ENCODE data around the gene TRIM7. TPM values are rescaled to one million over a fixed set of nuclear protein-coding genes. Genes with fewer than 3 reads are reported as not detected.

The TRIM7 gene
- total and polyA plus RNA-seq, 9 of the 15 experiments (the other 6 are each of a cell fraction or from before 2014, with no cell fraction given): 2.6 to 14.9 (median 8.9) TPM

DNA sequence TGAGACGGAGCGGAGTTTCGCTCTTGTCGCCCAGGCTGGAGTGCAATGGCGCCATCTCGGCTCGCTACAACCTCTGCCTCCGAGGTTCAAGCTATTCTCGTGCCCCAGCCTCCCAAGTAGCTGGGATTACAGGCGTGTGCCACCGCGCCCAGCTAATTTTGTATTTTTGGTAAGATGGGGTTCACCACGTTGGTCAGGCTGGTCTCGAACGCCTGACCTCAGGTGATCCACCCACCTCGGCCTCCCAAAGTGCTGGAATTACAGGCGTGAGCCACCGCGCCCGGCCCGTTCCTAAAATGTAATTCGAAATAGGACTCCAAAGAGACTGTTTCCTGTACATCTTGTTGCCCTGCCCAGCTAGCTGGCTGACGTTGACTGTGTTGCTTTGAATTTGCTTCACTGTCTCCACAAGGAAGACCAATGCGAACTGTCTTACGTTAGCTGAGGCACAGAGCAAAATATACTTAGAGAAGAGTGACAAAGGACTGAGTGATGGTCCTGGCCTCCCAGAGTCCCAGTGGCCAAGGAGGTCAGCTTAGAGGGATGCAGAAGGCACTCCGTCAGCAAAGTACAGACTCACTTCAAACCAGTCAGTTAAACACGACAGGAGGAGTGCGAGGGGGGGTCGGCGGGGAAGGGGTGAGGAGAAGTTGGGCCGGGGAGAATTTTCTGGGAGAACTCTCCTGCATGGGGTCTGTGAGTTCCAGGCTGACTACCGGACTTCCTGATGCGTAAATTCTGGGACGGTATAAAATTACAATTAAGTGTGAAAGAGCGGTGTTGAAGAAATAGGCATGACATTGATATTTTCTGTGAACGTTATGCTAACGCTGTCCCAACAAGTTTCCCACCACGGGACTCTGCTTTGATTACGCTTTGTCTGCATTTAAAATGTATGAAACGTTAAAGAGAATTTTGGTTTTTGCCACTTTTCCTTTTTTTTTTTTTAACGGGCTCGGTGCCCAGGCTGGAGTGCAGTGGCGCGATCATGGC is 11.3 kb upstream of the TRIM7 start (continued):
- TF ChIP-seq ZMIZ1 (IDR thresholded peaks at IDR 0.05; ENCODE audit: low read depth in 2 of 2, low read length in 2 of 2) (no peak), MCM2 (IDR thresholded peaks at IDR 0.05; ENCODE audit: low read depth) (no peak), CHD1 (IDR thresholded peaks at IDR 0.05; ENCODE audit: low read length) (peak; percentile 44), MBD2 (IDR thresholded peaks at IDR 0.05; ENCODE audit: borderline replicate concordance, low read depth) (no peak; the same call in 1 of the 2 replicates), SMARCA4 (IDR thresholded peaks at IDR 0.05) (0 out of 2 replicates have a peak, but pooled peaks have one; percentile 33), BCOR (IDR thresholded peaks at IDR 0.05) (peak; percentile 94), TAF15 (IDR thresholded peaks at IDR 0.05; ENCODE audit: low read depth, low read length) (no peak), CC2D1A (IDR thresholded peaks at IDR 0.05) (peak; percentile 72; the same call in 1 of the 2 replicates), ZFX (CRISPR knock-in tag; IDR thresholded peaks at IDR 0.05) (no peak), RHOXF2B (CRISPR knock-in tag; conservative IDR thresholded peaks at IDR 0.05) (no peak), POLR2AphosphoS2 (IDR thresholded peaks at IDR 0.05; ENCODE audit: low read length) (no peak), UBTF (IDR thresholded peaks at IDR 0.05; ENCODE audit: borderline replicate concordance in 1 of 2, low read depth in 2 of 2, low read length in 2 of 2) (0 out of 4 replicates have a peak, but pooled peaks of 1 of the 2 experiments have one; percentile 4), ARNT (IDR thresholded peaks at IDR 0.05) (peak in 1 of 2 experiments; percentile 75; a peak in 2 of 4 replicates), NFIX (CRISPR knock-in tag; IDR thresholded peaks at IDR 0.05; ENCODE audit: low read depth) (no peak), NFRKB (IDR thresholded peaks at IDR 0.05; ENCODE audit: low read depth) (peak; percentile 56; the same call in 1 of the 2 replicates), SIN3A (IDR thresholded peaks at IDR 0.05; ENCODE audit: borderline replicate concordance in 2 of 2, control insufficient read depth in 1 of 2, low read depth in 2 of 2, low read length in 2 of 2) (no peak), HDAC6 (IDR thresholded peaks at IDR 0.05; ENCODE audit: low read depth, low read length) (no peak), TRIM28 (IDR thresholded peaks at IDR 0.05) (peak; percentile 95), KDM5B (IDR thresholded peaks at IDR 0.05; ENCODE audit: insufficient replicate concordance, low read depth, low read length) (peak; percentile 33), SNRNP70 (optimal IDR thresholded peaks at IDR 0.05; ENCODE audit: low read depth, low read length) (no peak)
- TF ChIP-seq, protein P1, sequence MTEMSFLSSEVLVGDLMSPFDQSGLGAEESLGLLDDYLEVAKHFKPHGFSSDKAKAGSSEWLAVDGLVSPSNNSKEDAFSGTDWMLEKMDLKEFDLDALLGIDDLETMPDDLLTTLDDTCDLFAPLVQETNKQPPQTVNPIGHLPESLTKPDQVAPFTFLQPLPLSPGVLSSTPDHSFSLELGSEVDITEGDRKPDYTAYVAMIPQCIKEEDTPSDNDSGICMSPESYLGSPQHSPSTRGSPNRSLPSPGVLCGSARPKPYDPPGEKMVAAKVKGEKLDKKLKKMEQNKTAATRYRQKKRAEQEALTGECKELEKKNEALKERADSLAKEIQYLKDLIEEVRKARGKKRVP (CRISPR knock-in tag; IDR thresholded peaks at IDR 0.05): no peak
